NCI-H1694 treated with DMSO at 0.1 percent for 48 hours (cell line): ENCODE data around the gene NPPA.
A peak's percentile ranks its signal among the peaks of the same experiment; 100 is the strongest.
"Not testable (repeated sequence)": the region's sequence is repeated elsewhere in the genome, so short reads cannot be mapped to it uniquely, and the experiment has no call there.

Experiments used
- DNase-seq: peaks from one replicate; lab custom pipeline; 2025; lab: John Stamatoyannopoulos, UW

The NPPA gene

GRCh38 chr1:11847667-11848372 is at the start of gene NPPA:
TSS of gene NPPA (minus strand) at chr1:11847783. CDS start at chr1:11847684, 99 bp downstream.
- peak; percentile 91 for DNase-seq

DNA sequence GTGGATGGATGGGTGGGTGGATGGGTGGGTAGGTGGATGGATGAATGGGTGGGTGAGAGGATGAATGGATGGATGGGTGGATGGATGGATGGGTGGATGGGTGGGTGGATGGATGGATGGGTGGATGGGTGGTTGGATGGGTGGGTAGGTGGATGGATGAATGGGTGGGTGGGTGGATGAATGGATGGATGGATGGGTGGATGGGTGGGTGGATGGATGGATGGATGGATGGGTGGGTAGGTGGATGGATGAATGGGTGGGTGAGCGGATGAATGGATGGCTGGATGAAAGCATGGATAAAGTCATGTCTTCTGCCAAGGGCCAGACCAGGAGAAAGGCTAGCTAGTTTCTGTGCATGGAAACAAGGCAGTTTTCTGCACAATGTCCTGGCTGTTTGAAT is 46.9 kb upstream of the NPPA start:
- not testable (repeated sequence) for DNase-seq

DNA sequence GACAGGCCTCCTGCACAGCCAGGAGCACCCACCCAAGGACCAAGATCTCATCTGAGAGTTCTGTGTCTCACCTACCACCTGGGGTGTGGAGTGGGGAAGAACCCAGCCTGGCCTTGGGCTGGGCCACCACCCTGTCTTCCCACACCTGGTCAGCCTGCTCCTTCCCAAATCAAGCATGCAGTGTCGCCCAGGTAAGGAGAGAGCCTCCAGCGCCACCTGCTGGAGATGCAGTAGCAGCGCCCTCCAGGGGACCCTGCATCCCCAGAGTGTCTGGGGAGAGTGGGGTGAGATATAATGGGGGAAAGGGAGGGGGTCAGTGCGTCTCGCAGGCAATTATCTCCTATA is 46.3 kb upstream of the NPPA start:
- peak; percentile 42 for DNase-seq

DNA sequence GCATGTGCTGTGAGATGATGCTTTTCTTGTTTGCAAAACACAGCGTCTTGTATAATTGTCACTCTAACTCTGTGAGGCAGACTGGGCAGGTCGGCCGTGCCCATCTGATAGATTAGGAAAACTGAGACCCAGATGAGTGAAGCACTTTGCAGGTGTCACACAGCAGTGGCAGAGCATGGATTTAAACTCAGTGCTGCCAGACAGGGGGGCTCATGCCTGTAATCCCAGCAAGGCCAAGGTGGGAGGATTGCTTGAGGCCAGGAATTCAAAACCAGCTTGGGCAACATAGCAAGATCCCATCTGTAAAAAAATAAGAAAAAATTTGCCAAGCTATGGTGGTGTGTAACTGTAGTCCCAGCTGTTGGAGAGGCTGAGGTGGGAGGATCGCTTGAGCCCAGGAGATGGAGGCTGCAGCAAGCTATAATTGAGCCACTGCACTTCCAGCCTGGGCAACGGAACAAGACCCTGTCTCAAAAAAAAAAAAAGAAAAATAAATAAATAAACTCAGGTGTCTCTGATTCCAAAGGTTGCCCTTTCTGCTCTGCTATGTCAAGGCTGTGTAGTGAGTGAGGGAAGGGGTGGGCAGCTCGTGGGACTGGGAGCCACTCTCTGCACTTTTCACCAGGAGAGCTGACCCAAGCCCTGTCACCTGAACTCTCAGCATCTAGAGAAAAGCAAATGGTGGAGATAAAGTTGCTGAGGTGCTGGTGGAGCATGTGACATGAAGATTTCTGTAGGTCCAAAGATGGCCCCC is 44.0 kb upstream of the NPPA start:
- DNase-seq = no peak

- no peak for DNase-seq
Measured at GRCh38 chr1:11888877-11889208, 41.3 kb upstream of the NPPA start.

DNA sequence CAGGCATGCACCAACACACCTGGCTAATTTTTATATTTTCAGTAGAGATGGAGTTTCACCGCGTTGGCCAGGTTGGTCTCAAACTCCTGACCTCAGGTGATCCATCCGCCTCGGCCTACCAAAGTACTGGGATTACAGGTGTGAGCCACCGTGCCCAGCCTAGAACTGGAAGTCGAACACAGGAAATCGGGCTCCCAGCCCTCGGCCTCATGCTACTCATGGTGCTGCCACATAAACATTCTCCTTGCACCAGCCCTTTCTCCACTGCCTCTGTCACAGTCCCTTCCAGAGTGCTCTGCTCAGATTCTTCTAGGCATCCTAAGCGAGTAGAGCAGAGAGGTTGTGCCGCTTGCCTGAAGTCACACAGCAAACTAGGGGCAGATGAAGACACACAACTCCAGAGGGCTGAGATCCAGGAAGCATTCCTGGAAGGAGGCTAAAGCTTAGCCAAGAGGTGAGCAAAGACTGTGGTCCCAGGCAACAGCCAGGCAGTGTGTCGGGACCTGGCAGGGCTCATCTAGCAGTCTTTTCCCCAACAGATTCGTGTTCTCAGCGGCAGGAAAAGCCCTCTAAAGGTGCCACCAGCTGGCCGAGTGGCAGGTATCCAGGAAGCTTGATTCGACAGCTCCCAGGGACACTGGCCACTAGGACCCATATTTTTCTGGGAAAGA is 40.8 kb upstream of the NPPA start:
- DNase-seq = no peak

GRCh38 chr1:11887666-11888007 is 40.1 kb upstream of the NPPA start:
- DNase-seq = no peak

- DNase-seq = no peak
Measured at GRCh38 chr1:11886986-11887665, 39.5 kb upstream of the NPPA start.

- DNase-seq = peak; percentile 11
Measured at GRCh38 chr1:11885916-11886315, 38.3 kb upstream of the NPPA start.

GRCh38 chr1:11882814-11883538 is 35.4 kb upstream of the NPPA start:
- DNase-seq = no peak

DNA sequence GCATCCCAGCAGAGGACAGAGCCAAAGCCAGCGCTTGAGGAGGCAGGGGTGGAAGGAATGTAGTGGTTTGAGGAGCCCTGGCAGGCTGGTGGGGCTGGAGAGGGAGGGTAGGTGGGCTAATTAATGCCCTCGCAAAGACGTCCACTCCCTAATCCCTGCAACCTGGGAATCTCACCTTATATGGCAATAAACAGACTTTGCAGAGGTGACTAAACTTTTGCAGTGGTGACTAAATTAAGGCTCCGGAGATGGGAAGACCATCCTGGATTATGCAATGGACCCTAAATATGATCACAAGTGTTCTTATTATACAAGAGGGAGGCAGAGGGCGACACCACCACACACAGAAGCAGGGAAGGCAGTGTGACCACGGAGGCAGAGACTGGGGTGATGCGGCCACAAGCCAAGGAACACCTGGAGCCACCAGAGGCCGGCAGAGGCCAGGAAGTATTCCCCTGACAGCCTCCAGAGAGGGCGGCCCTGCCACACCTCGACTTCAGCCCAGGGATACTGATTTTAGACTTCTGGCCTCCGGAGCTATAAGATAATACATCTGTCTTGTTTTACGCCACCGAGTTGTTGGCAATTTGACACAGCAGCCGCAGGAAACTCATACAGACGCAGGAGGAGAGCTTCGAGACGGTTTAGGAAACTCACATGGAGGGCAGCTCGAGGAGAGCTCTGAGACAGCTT is 34.3 kb upstream of the NPPA start:
- DNase-seq = no peak

DNA sequence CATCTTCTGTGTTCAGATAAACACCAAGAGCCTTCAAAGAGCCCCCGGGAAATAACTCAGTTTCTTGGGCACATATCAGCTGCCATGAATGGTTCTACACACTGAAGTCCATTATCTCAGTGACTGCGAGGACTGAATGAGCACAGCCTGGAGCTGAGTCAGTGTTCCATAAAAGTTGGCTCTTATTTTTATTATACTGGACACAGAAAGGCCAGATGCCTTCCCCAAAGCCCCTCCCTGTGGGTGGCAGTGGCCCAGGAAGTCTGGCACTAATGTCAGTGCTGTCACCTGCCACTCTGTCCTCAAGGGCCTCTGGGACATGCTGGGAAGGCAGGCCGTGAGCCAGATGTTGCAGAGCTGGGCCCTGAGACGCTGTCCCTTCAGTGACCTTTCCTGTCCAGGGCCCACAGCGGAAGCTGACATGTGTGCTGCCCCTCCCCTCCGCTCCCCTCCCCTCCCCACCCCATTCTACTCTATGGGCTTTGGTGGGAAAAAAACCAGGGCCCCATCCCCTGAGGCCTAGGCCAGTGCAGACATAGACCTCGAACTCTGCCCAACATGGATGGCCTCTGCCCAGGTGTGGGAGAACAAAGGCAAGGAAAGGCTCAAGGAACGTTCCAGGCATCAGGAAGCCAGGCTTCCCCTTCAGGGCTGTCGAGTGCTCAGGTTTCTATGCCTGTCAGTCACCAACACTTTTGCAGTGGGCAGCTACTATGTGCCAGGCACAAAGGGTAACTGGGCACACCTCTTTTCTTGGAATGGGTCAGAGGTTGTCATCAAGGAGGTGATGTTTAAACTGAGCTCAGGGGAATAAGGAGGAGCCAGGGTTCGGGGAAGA is 33.5 kb upstream of the NPPA start:
- DNase-seq = no peak

DNA sequence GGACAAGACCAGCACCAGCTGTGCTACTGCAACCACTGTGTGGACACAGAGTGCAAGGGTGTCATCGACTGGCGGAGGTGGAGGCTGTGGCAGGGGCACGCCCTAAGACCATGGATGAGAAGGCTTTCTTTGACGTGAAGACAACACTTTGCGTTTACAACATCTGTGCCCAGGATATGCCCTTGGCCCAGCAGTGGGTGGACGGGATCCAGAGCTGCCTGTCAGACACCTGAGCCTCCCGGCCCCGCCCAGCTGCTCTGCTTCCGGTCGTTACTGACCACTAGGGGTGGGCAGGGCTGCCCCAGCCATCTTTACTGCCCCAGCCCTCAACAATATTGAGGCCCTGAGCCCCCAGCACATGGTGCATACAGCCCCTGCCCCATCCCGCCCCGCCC is 32.6 kb upstream of the NPPA start:
- no peak for DNase-seq

GRCh38 chr1:11879311-11880180 is 32.0 kb upstream of the NPPA start:
- DNase-seq = no peak

DNA sequence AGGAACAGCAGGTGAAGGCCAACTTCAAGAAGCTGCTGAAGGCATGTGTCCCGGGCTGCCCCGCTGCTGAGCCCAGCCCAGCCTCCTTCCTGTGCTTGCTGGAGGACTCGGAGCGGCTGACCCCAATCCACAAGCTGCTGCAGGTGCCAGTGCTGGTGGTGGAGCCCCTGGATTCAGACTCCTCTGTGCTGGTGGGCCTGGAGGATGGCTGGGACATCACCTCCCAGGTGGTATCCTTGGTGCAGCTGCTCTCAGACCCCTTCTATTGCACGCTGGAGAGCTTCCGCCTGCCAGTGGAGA is 31.3 kb upstream of the NPPA start:
- no peak for DNase-seq

- no peak for DNase-seq
Measured at GRCh38 chr1:11878081-11878890, 30.7 kb upstream of the NPPA start.

- DNase-seq = no peak
Measured at GRCh38 chr1:11877074-11877473, 29.5 kb upstream of the NPPA start.

DNA sequence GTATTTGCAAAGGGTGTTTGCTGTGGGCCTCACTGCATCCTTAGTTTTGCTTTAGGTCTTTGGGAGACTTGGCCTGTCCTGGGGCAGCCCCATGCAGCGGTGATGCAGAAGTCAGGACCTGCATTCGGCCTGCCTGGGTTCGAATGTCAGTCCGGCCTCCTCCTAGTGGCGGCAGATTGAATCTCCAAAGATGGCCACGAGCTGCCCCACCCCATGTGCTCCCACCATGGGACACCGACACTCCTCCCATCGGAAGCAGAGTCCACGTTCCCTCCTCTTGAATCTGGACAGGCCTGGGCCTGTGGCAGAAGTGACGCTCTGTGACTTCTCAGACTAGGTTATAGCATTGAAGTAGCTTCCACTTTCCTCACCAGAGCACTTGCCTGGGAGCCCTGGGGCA is 27.5 kb upstream of the NPPA start:
- DNase-seq = no peak

DNA sequence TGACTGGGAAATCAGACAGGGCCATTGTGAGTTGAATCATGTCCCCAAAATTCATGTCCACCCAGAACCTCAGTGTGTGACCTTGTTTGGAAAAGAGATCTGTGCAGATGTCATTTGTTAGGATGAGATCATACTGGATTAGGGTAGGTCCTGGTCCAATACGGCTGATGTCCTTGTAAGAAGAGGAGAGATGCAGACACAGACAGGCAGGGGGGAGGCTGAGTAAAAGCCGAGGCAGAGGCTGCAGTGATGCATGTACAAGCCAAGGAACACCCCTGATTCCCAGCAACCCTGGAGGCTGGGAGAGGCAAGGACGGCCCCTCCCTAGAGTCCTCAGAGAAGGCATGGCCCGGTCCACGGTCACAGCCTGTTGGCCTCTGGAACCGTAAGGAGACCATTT is 27.0 kb upstream of the NPPA start:
- no peak for DNase-seq
